GM23248 (cell line): ENCODE results near the gene HK1. TPM values are rescaled to one million over a fixed set of nuclear protein-coding genes. Genes with fewer than 3 reads are reported as not detected.

Experiments used
- DNase-seq: peaks from one replicate; pipeline ENCODE4 v3.0.0-alpha.2; 2015
- H2AFZ ChIP-seq: fragments of 200-600 bp; sonication (generic); 2 replicates; pipeline ENCODE4 v1.6.1; 2016; ENCODE audit warnings: antibody characterized with exemption
- H3F3A ChIP-seq: fragments of 200-600 bp; sonication (generic); 2 replicates; pipeline ENCODE4 v1.6.1; 2016; ENCODE audit warnings: mild to moderate bottlenecking, antibody characterized with exemption, mixed run types; ENCODE audit not compliant: insufficient read depth
- H3K27ac ChIP-seq: fragments of 200-600 bp; sonication (generic); 2 replicates; pipeline ENCODE4 v1.5.1; 2016; ENCODE audit warnings: mild to moderate bottlenecking
- H3K27me3 ChIP-seq: fragments of 200-600 bp; sonication (generic); replicated peaks from 2 replicates; pipeline ENCODE4 v1.6.1; 2016; ENCODE audit warnings: mild to moderate bottlenecking; ENCODE audit not compliant: insufficient read depth
- H3K36me3 ChIP-seq: fragments of 200-600 bp; sonication (generic); 2 replicates; pipeline ENCODE4 v1.6.1; 2016; ENCODE audit warnings: low read depth, mild to moderate bottlenecking
- H3K4me1 ChIP-seq: fragments of 200-600 bp; sonication (generic); 2 replicates; pipeline ENCODE4 v1.6.1; 2016; ENCODE audit warnings: mild to moderate bottlenecking; ENCODE audit not compliant: insufficient read depth
- H3K4me2 ChIP-seq: fragments of 200-600 bp; sonication (generic); one replicate; pipeline ENCODE4 v1.6.1; 2016; ENCODE audit warnings: mild to moderate bottlenecking; ENCODE audit not compliant: unreplicated experiment
- H3K4me3 ChIP-seq: fragments of 200-600 bp; sonication (generic); 2 replicates; pipeline ENCODE4 v1.5.1; 2016; ENCODE audit warnings: mild to moderate bottlenecking
- H3K79me2 ChIP-seq: fragments of 200-600 bp; sonication (generic); 2 replicates; pipeline ENCODE4 v1.6.1; 2016; ENCODE audit warnings: mild to moderate bottlenecking; ENCODE audit not compliant: insufficient read depth
- H3K9ac ChIP-seq: fragments of 200-600 bp; sonication (generic); 2 replicates; pipeline ENCODE4 v1.6.1; 2016; ENCODE audit warnings: mild to moderate bottlenecking
- H3K9me2 ChIP-seq: fragments of 200-600 bp; sonication (generic); 2 replicates; pipeline ENCODE4 v1.6.1; 2016; ENCODE audit warnings: mixed run types, mild to moderate bottlenecking, moderate library complexity; ENCODE audit not compliant: insufficient read depth
- H3K9me3 ChIP-seq: fragments of 200-600 bp; sonication (generic); one replicate; pipeline ENCODE4 v1.6.1; 2017; ENCODE audit warnings: low read depth
- H4K20me1 ChIP-seq: fragments of 200-600 bp; sonication (generic); 2 replicates; pipeline ENCODE4 v1.6.0; 2016; ENCODE audit not compliant: insufficient read depth
- EZH2 ChIP-seq: fragments of 200-600 bp; sonication (generic); IDR thresholded peaks from 2 replicates; pipeline ENCODE4 v1.6.1; 2018; ENCODE audit warnings: antibody characterized with exemption, mild to moderate bottlenecking; ENCODE audit not compliant: insufficient read depth, poor library complexity, severe bottlenecking
- EZH2phosphoT487 ChIP-seq: fragments of 200-600 bp; sonication (generic); IDR thresholded peaks from 2 replicates; pipeline ENCODE4 v1.6.1; 2018; ENCODE audit warnings: antibody characterized with exemption, moderate library complexity, mild to moderate bottlenecking, low read depth; ENCODE audit not compliant: insufficient read depth
- WGBS, 2 experiments: methylation state at CpG; one replicate each; pipeline ENCODE4 v1.1.6; 2015 to 2017; ENCODE audit warnings: low lambda C conversion rate in 2 of 2, low coverage in 1 of 2; ENCODE audit errors: missing lambda C conversion rate in 2 of 2; 5-methylcytosine and 5-hydroxymethylcytosine counted together
- in situ Hi-C: fragments of 300-500 bp; cut with MboI; formaldehyde crosslinking; loops from 2 replicates; pipeline ENCODE4 v1.15.0; 2020
- polyA plus RNA-seq: library from polyadenylated mRNA; unstranded; fragments of >200 nt; fragmentation: Nextera tagmentation; extraction: Ambion mirVana; gene quantifications from 2 replicates; pipeline ENCODE4 v1.2.1, GENCODE V29; 2016
- total RNA-seq: library from RNA; depleted of rRNA; stranded (reverse); fragments of >200 nt; shearing (Covaris generic); gene quantifications from 2 replicates; pipeline ENCODE4 v1.2.3, GENCODE V29; 2014

Gene HK1
- total and polyA plus RNA-seq, 2 experiments from 2014 or later, result 96.6 to 134 TPM

- Histone ChIP-seq H2AFZ (no peak overlapping the region), H4K20me1 (no peaks in the 10 kb centered on the region), H3K4me3 (no peak overlapping the region), H3K4me2 (no peak overlapping the region), H3K27me3 (peaks cover 12% of the 10 kb centered on the region; the same call in 1 of the 2 replicates), H3K36me3 (no peaks in the 10 kb centered on the region), H3K9ac (no peak overlapping the region), H3F3A (no peaks in the 10 kb centered on the region), H3K4me1 (no peaks in the 10 kb centered on the region), H3K27ac (no peak overlapping the region), H3K9me3 (no peaks in the 10 kb centered on the region), H3K9me2 (no peaks in the 10 kb centered on the region), H3K79me2 (no peaks in the 10 kb centered on the region)
- WGBS, 2 experiments, result 60 to 66% methylated on average over 4 of the region's 4 CpGs
- TF ChIP-seq EZH2 (no peak), EZH2phosphoT487 (no peak)
- no peak for DNase-seq
- in situ Hi-C loops, result loop anchor here (10.0 to 25.0 kb wide), 2 partner anchors 212 to 435 kb away; partner anchors contain the start of genes FAM241B and KIFBP
Observed at GRCh38 chr10:69422676-69423075, 144.4 kb downstream of the HK1 start.

GRCh38 chr10:69425041-69425440 lies 146.7 kb downstream of the HK1 start:
- Histone ChIP-seq H3K4me3 (no peak overlapping the region), H3F3A (no peaks in the 10 kb centered on the region), H3K9me2 (no peaks in the 10 kb centered on the region), H3K4me1 (no peaks in the 10 kb centered on the region), H3K79me2 (no peaks in the 10 kb centered on the region), H3K4me2 (no peak overlapping the region), H3K27me3 (peaks cover 12% of the 10 kb centered on the region; the same call in 1 of the 2 replicates), H3K27ac (no peak overlapping the region), H3K36me3 (no peaks in the 10 kb centered on the region), H3K9ac (no peak overlapping the region), H2AFZ (no peak overlapping the region), H4K20me1 (no peaks in the 10 kb centered on the region), H3K9me3 (no peaks in the 10 kb centered on the region)
- in situ Hi-C loops, result loop anchor here (10.0 kb wide), 1 partner anchor 210 kb away; the partner anchor contains the start of gene FAM241B
- DNase-seq, result no peak
- no peak for TF ChIP-seq EZH2
- TF ChIP-seq EZH2phosphoT487, result no peak
- 76 to 86% methylated on average over 2 of the region's 2 CpGs for WGBS, 2 experiments

- Histone ChIP-seq H3K4me1 (no peaks in the 10 kb centered on the region), H3K27ac (no peak overlapping the region)
Observed at GRCh38 chr10:69425511-69426298, 147.4 kb downstream of the HK1 start.

GRCh38 chr10:69426376-69426727 lies 148.1 kb downstream of the HK1 start:
- no peaks in the 10 kb centered on the region for H3K36me3 ChIP-seq
- no peak overlapping the region for H2AFZ ChIP-seq
- TF ChIP-seq EZH2 (no peak), EZH2phosphoT487 (no peak)
- no peak overlapping the region for H3K4me3 ChIP-seq
- H4K20me1 ChIP-seq, result no peaks in the 10 kb centered on the region
- no peaks in the 10 kb centered on the region for H3K79me2 ChIP-seq
- H3K27me3 ChIP-seq, result peaks cover 12% of the 10 kb centered on the region; the same call in 1 of the 2 replicates
- no peaks in the 10 kb centered on the region for H3F3A ChIP-seq
- WGBS, 2 experiments, result 73 to 79% methylated on average over 4 of the region's 4 CpGs
- H3K9me2 ChIP-seq, result no peaks in the 10 kb centered on the region
- no peak overlapping the region for H3K4me2 ChIP-seq
- no peaks in the 10 kb centered on the region for H3K4me1 ChIP-seq
- no peak overlapping the region for H3K27ac ChIP-seq
- no peaks in the 10 kb centered on the region for H3K9me3 ChIP-seq
- in situ Hi-C loops, result loop anchor here (10.0 kb wide), 1 partner anchor 208 kb away; the partner anchor contains the start of gene FAM241B
- no peak overlapping the region for H3K9ac ChIP-seq
- no peak for DNase-seq

More at GRCh38 chr10:69425511-69426298, 147.4 kb downstream of the HK1 start:
- WGBS, 2 experiments, result 71 to 72% methylated on average over 5 of the region's 5 CpGs
- Histone ChIP-seq H3K79me2 (no peaks in the 10 kb centered on the region), H3K9me3 (no peaks in the 10 kb centered on the region), H2AFZ (no peak overlapping the region), H3K4me2 (no peak overlapping the region), H3K36me3 (no peaks in the 10 kb centered on the region), H3F3A (no peaks in the 10 kb centered on the region), H3K9ac (no peak overlapping the region), H4K20me1 (no peaks in the 10 kb centered on the region), H3K9me2 (no peaks in the 10 kb centered on the region), H3K27me3 (peaks cover 12% of the 10 kb centered on the region; the same call in 1 of the 2 replicates), H3K4me3 (no peak overlapping the region)
- in situ Hi-C loops, result loop anchor here (10.0 kb wide), 1 partner anchor 209 kb away; the partner anchor contains the start of gene FAM241B
- TF ChIP-seq EZH2, result no peak
- TF ChIP-seq EZH2phosphoT487, result no peak
- DNase-seq, result no peak
